ENCODE measurements around the gene DAAM2. TPM values are rescaled to one million over a fixed set of nuclear protein-coding genes. Genes with fewer than 3 reads are reported as not detected.

DAAM2 gene
- total RNA-seq, 6 experiments from 2014 or later = 1.6 to 9.8 (median 4.7) TPM

DNA sequence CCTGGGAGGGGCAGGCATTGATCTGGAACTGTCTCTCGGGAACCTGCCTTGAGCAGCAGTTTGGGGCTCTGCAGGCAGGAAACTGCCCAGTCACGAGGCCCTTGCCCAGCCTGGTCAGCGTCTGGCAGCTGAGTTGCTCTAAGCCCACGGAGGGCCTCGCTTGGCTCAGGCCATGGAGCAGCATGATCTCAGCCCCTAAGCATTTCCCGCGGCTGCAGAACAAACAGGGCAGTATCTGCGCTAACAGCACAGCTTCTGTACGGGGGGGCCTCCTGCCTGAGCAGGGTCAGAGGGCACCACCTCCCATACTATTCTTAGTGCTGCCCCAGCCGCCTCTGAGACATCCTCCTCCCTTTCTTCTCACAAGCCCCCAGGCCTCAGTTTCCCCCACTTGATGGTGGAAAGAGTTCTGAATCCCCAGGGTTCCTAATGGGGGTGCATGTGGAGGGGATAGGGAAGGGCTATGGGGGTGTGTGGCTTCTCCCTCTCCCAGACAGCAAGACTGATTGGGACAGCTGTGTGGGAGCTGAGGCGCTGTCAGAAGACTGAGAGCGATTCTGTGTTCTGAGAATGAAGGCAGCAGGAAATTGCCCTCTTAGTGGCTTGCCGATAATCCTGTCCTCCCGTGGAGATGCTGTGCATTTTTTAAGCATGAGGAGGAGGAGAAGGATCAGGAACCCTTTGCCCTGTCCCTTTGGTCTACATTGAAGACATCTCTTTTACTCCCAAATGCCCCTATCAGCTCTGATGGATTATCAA, 95.7 kb downstream of the DAAM2 start:
- TF ChIP-seq, protein P1, sequence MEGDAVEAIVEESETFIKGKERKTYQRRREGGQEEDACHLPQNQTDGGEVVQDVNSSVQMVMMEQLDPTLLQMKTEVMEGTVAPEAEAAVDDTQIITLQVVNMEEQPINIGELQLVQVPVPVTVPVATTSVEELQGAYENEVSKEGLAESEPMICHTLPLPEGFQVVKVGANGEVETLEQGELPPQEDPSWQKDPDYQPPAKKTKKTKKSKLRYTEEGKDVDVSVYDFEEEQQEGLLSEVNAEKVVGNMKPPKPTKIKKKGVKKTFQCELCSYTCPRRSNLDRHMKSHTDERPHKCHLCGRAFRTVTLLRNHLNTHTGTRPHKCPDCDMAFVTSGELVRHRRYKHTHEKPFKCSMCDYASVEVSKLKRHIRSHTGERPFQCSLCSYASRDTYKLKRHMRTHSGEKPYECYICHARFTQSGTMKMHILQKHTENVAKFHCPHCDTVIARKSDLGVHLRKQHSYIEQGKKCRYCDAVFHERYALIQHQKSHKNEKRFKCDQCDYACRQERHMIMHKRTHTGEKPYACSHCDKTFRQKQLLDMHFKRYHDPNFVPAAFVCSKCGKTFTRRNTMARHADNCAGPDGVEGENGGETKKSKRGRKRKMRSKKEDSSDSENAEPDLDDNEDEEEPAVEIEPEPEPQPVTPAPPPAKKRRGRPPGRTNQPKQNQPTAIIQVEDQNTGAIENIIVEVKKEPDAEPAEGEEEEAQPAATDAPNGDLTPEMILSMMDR (IDR thresholded peaks at IDR 0.05) = no peak
- TF ChIP-seq POLR2A (IDR thresholded peaks at IDR 0.05) = no peak

DNA sequence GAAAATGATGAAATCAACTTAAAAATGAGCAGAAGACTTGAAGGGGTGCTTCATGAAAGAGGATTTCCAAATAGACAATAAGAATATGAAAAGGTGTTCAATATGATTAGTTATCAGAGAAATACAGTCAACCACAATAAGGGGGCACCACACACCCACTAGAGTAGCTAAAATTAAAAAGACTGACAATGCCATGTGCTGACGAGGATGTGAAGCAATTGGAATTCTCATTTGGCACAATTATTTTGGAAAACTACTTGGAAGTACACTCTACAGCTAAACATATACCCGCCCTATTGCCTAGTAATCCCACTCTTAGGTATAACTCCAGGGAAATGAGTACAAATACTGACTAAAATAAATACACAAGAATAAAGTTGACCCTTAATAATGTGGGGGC, 97.1 kb downstream of the DAAM2 start:
- intact Hi-C loops (cut with DNase I) = no loop called here
- H3K27me3 ChIP-seq = no peaks in the 10 kb centered on the region
- no peak for ATAC-seq
- peak overlapping the region in 1 of 3 donors; percentile 40 for H3K27ac ChIP-seq
- no peaks in the 10 kb centered on the region for H3K4me1 ChIP-seq
- H3K4me3 ChIP-seq = no peak overlapping the region
- no peaks in the 10 kb centered on the region for H3K9me3 ChIP-seq
- WGBS (ENCODE audit: insufficient coverage, low coverage, low lambda C conversion rate, missing lambda C conversion rate) = 78% methylated on average over 2 of the region's 2 CpGs
- no peak for DNase-seq
- no peak for TF ChIP-seq POLR2A (IDR thresholded peaks at IDR 0.05)
- TF ChIP-seq, protein P1 (IDR thresholded peaks at IDR 0.05) = no peak
- H3K36me3 ChIP-seq = no peaks in the 10 kb centered on the region

More for the DNA sequence above, 95.7 kb downstream of the DAAM2 start:
- intact Hi-C loops (cut with DNase I) = no loop called here
- H3K36me3 ChIP-seq = no peaks in the 10 kb centered on the region
- peak overlapping the region in 1 of 3 donors; percentile 13 for H3K27ac ChIP-seq
- H3K27me3 ChIP-seq = no peaks in the 10 kb centered on the region
- no peaks in the 10 kb centered on the region for H3K9me3 ChIP-seq
- H3K4me1 ChIP-seq = no peaks in the 10 kb centered on the region
- ATAC-seq (peak; percentile 55 to 71 (median 63)), DNase-seq (no peak)
- H3K4me3 ChIP-seq = no peak overlapping the region
- WGBS (ENCODE audit: insufficient coverage, low coverage, low lambda C conversion rate, missing lambda C conversion rate) = 29% methylated on average over 2 of the region's 14 CpGs

DNA sequence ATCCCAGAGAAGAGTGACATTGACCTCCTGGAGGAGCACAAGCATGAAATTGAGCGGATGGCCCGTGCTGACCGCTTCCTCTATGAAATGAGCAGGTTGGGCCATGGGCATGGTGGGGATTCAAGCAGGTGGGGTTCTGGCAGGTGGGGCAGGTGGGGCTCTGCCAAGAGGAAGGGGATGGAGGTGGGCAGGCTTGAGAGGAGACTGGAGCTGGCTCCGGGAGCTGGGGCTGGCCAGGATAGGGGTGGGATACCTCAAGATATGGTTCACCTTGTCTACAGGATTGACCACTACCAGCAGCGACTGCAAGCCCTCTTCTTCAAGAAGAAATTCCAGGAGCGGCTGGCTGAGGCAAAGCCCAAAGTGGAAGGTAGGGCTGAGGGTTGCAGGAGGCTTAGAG, 99.2 kb downstream of the DAAM2 start:
- H3K4me1 ChIP-seq = no peaks in the 10 kb centered on the region
- H3K4me3 ChIP-seq = no peak overlapping the region
- H3K9me3 ChIP-seq = no peaks in the 10 kb centered on the region
- H3K36me3 ChIP-seq = no peaks in the 10 kb centered on the region
- TF ChIP-seq POLR2A (IDR thresholded peaks at IDR 0.05) = no peak
- TF ChIP-seq, protein P1 (IDR thresholded peaks at IDR 0.05) = no peak
- H3K27me3 ChIP-seq = no peaks in the 10 kb centered on the region
- ATAC-seq = no peak
- H3K27ac ChIP-seq = no peak overlapping the region
- intact Hi-C loops (cut with DNase I) = no loop called here
- DNase-seq = no peak
- WGBS (ENCODE audit: insufficient coverage, low coverage, low lambda C conversion rate, missing lambda C conversion rate) = 81% methylated on average over 4 of the region's 6 CpGs

DNA sequence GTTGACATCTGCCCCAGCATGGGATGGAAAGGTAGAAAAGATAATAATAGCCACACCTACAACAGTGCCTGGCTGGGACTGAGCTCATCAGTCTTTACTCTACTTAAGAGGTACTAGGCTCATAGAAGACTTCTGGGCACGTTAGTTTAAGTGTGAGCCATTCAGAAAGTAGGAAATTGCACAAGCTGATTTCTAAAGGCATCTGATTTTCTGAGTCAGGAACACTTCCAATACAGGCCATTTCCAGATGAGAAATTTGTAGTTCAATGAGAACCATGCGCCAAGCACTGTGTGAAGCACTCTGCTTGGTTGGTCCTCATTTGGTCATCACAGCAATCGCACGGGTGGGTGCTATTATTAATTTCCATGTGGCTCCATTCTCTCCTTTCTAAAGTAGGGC, 99.8 kb downstream of the DAAM2 start:
- Histone ChIP-seq H3K9me3 (no peaks in the 10 kb centered on the region), H3K36me3 (no peaks in the 10 kb centered on the region), H3K27ac (no peak overlapping the region), H3K27me3 (no peaks in the 10 kb centered on the region), H3K4me1 (no peaks in the 10 kb centered on the region), H3K4me3 (no peak overlapping the region)
- ATAC-seq (no peak), DNase-seq (no peak)
- TF ChIP-seq POLR2A (IDR thresholded peaks at IDR 0.05) = no peak
- TF ChIP-seq, protein P1 (IDR thresholded peaks at IDR 0.05) = no peak
- intact Hi-C loops (cut with DNase I) = no loop called here
- 41% methylated on average over 4 of the region's 4 CpGs for WGBS (ENCODE audit: insufficient coverage, low coverage, low lambda C conversion rate, missing lambda C conversion rate)

Measured in right lobe of liver (tissue), 6 donors.